PC-3 (cell line): Measurements from ENCODE around the gene DPH3. TPM values are rescaled to one million over a fixed set of nuclear protein-coding genes. Genes with fewer than 3 reads are reported as not detected.

Source experiments
- ATAC-seq: fragments of 200-7000 bp; cut with Tn5 transposase; 2 replicates; pipeline ENCODE4 v1.9.1; 2020; ENCODE audit warnings: mild to moderate bottlenecking, moderate library complexity
- BruUV-seq: library from RNA; stranded (reverse); fragments of 400-500 nt; replicated peaks from 2 replicates; lab custom pipeline; 2021; lab: Mats Ljungman, UMichigan
- CTCF ChIA-PET: fragments of 300-600 bp; sonication (Branson Sonifier 250); formaldehyde crosslinking; loops from one replicate; lab custom pipeline; 2022; ENCODE audit warnings: antibody characterized with exemption; lab: Charles Lee
- POLR2A ChIA-PET: fragments of 300-600 bp; sonication (Branson Sonifier 250); formaldehyde crosslinking; loops from one replicate; lab custom pipeline; 2022; ENCODE audit warnings: antibody characterized with exemption; ENCODE audit not compliant: unreplicated experiment; lab: Charles Lee
- DNase-seq: peaks from one replicate; pipeline ENCODE4 v3.0.0-alpha.2; 2015
- H2AFZ ChIP-seq: fragments of 300-600 bp; sonication (generic); 2 replicates; pipeline ENCODE4 v1.6.0; 2016; ENCODE audit warnings: antibody characterized with exemption, low read length
- H3F3A ChIP-seq: fragments of 300-600 bp; sonication (generic); one replicate; pipeline ENCODE4 v1.6.0; 2017; ENCODE audit warnings: antibody characterized with exemption, low read length, control low read depth, mild to moderate bottlenecking; ENCODE audit not compliant: unreplicated experiment
- H3K27ac ChIP-seq: fragments of 300-600 bp; sonication (generic); 2 replicates; pipeline ENCODE4 v1.5.1; 2016; ENCODE audit warnings: mild to moderate bottlenecking, low read length
- H3K27me3 ChIP-seq: fragments of 300-600 bp; sonication (generic); 2 replicates; pipeline ENCODE4 v1.6.1; 2016; ENCODE audit warnings: low read length, mixed read lengths
- H3K36me3 ChIP-seq: fragments of 300-600 bp; sonication (generic); 2 replicates; pipeline ENCODE4 v1.6.1; 2016; ENCODE audit warnings: low read depth, mixed run types, low read length, mixed read lengths
- H3K4me1 ChIP-seq: fragments of 300-600 bp; sonication (generic); 2 replicates; pipeline ENCODE4 v1.5.1; 2016; ENCODE audit warnings: low read length; ENCODE audit not compliant: insufficient read depth
- H3K4me2 ChIP-seq: fragments of 300-600 bp; sonication (generic); 2 replicates; pipeline ENCODE4 v1.6.0; 2016; ENCODE audit warnings: low read length
- H3K4me3 ChIP-seq: fragments of 300-600 bp; sonication (generic); 2 replicates; pipeline ENCODE4 v1.5.1; 2016; ENCODE audit warnings: mild to moderate bottlenecking, low read length, mixed read lengths
- H3K79me2 ChIP-seq: fragments of 300-600 bp; sonication (generic); 2 replicates; pipeline ENCODE4 v1.6.1; 2017; ENCODE audit warnings: low read length, mixed read lengths
- H3K9ac ChIP-seq: fragments of 300-600 bp; sonication (generic); 2 replicates; pipeline ENCODE4 v1.6.0; 2016; ENCODE audit warnings: mild to moderate bottlenecking, low read length
- H3K9me2 ChIP-seq: fragments of 300-600 bp; sonication (generic); replicated peaks from 2 replicates; pipeline ENCODE4 v1.6.1; 2016; ENCODE audit warnings: mixed run types, low read length, mixed read lengths
- H3K9me3 ChIP-seq: fragments of 300-600 bp; sonication (generic); 2 replicates; pipeline ENCODE4 v1.6.1; 2016; ENCODE audit warnings: low read length, mixed read lengths
- H4K20me1 ChIP-seq: fragments of 300-600 bp; sonication (generic); 2 replicates; pipeline ENCODE4 v1.6.1; 2016; ENCODE audit warnings: low read length, mixed read lengths
- CTCF ChIP-seq: fragments of 300-600 bp; sonication (generic); conservative IDR thresholded peaks from 2 replicates; pipeline ENCODE4 v1.5.1; 2017; ENCODE audit warnings: antibody characterized with exemption, low read depth, mild to moderate bottlenecking, low read length
- EZH2 ChIP-seq: fragments of 300-600 bp; sonication (generic); IDR thresholded peaks from one replicate; pipeline ENCODE4 v1.6.1; 2017; ENCODE audit warnings: antibody characterized with exemption, mild to moderate bottlenecking, low read length; ENCODE audit not compliant: unreplicated experiment
- EZH2phosphoT487 ChIP-seq: fragments of 300-600 bp; sonication (generic); IDR thresholded peaks from 2 replicates; pipeline ENCODE4 v1.6.1; 2018; ENCODE audit warnings: mild to moderate bottlenecking, antibody characterized with exemption, low read length, borderline replicate concordance
- intact Hi-C: fragments of 100-400 bp; cut with micrococcal nuclease; formaldehyde crosslinking; loops from 2 replicates; pipeline ENCODE4 v1.9.0; 2023
- total RNA-seq: library from RNA; depleted of rRNA; stranded (reverse); fragments of >200 nt; gene quantifications from 2 replicates; pipeline ENCODE4 v1.2.3, GENCODE V29; 2014

DPH3 gene
- total RNA-seq, 1 experiment from 2014 or later = 10.2 TPM

- H3K4me2 ChIP-seq = no peak overlapping the region
- H3K27ac ChIP-seq = no peak overlapping the region
- DNase-seq (no peak), ATAC-seq (no peak)
- H4K20me1 ChIP-seq = no peaks in the 10 kb centered on the region
- no peaks in the 10 kb centered on the region for H3F3A ChIP-seq
- intact Hi-C loops = no loop called here
- ChIA-PET POLR2A (no interaction called here), CTCF (no interaction called here)
- H3K9ac ChIP-seq = no peak overlapping the region
- no peaks in the 10 kb centered on the region for H3K79me2 ChIP-seq
- H3K36me3 ChIP-seq = peaks cover 19% of the 10 kb centered on the region; the same call in 1 of the 2 replicates
- no peak overlapping the region for H2AFZ ChIP-seq
- TF ChIP-seq CTCF = no peak
- no peak for TF ChIP-seq EZH2phosphoT487
- no peak for TF ChIP-seq EZH2
- BruUV-seq = no TSS peak
- H3K27me3 ChIP-seq = no peaks in the 10 kb centered on the region
- no peaks in the 10 kb centered on the region for H3K9me2 ChIP-seq
- no peak overlapping the region for H3K4me3 ChIP-seq
- H3K4me1 ChIP-seq = no peaks in the 10 kb centered on the region
- no peaks in the 10 kb centered on the region for H3K9me3 ChIP-seq
These were observed 39.6 kb upstream of the DPH3 start for GRCh38 chr3:16304061-16305010.

- POLR2A ChIA-PET = no interaction called here
- H3K27ac ChIP-seq = no peak overlapping the region
- H3K4me3 ChIP-seq = no peak overlapping the region
- no peak overlapping the region for H3K9ac ChIP-seq
- H3F3A ChIP-seq = no peaks in the 10 kb centered on the region
- no peaks in the 10 kb centered on the region for H3K79me2 ChIP-seq
- DNase-seq = no peak
- CTCF ChIA-PET = no interaction called here
- intact Hi-C loops = no loop called here
- H3K27me3 ChIP-seq = no peaks in the 10 kb centered on the region
- peaks cover 19% of the 10 kb centered on the region; the same call in 1 of the 2 replicates for H3K36me3 ChIP-seq
- H2AFZ ChIP-seq = no peak overlapping the region
- no TSS peak for BruUV-seq
- no peaks in the 10 kb centered on the region for H3K9me3 ChIP-seq
- H3K4me1 ChIP-seq = no peaks in the 10 kb centered on the region
- H3K4me2 ChIP-seq = no peak overlapping the region
- H3K9me2 ChIP-seq = no peaks in the 10 kb centered on the region
- no peaks in the 10 kb centered on the region for H4K20me1 ChIP-seq
- no peak for ATAC-seq
- TF ChIP-seq EZH2 = no peak
- TF ChIP-seq CTCF = no peak
- TF ChIP-seq EZH2phosphoT487 = no peak
These were observed 38.4 kb upstream of the DPH3 start for GRCh38 chr3:16303037-16303575.
